ENCODE results near the gene GPR161. TPM values are rescaled to one million over a fixed set of nuclear protein-coding genes. Genes with fewer than 3 reads are reported as not detected.

The GPR161 gene
- total and polyA plus RNA-seq, 2 experiments from 2014 or later = 7.9 to 11.6 TPM

DNA sequence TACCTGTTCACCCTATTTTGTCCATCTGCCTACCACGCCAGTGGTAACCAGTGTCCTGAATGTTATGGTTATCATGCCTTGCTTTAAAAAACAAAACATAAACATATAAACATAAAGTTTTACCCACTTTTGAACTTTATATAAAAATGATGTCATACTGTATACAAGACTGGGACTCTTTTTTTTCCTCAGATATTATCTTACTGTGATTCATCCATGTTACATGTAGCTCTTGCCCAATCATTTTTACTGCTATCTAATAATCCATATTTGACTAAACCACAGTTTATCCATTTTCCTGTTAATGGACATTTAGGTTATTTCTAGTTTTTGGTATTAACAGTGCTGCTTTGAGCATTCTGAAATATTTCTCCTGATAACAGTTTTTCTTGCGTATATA, 78.8 kb downstream of the GPR161 start:
- H3K27ac ChIP-seq (ENCODE audit: low read depth) = no peak overlapping the region
- no peaks in the 10 kb centered on the region for H3K36me3 ChIP-seq (ENCODE audit: insufficient read depth)
- ATAC-seq (no peak), DNase-seq (ENCODE audit: low spot score) (no peak)
- no peak overlapping the region for H3K4me3 ChIP-seq
- no peaks in the 10 kb centered on the region for H3F3A ChIP-seq (replicated peaks; ENCODE audit: low read depth)
- Mint-ChIP-seq H3K36me3 (ENCODE audit: low read depth) (peaks cover 4% of the 10 kb centered on the region; the same call in 1 of the 3 replicates), H3K27ac (no peak overlapping the region), H3K9me3 (0 out of 3 replicates have a peak, but pooled peaks cover 4% of the 10 kb centered on the region), H3K4me3 (no peak overlapping the region), H3K27me3 (ENCODE audit: insufficient read depth, low read depth, poor library complexity) (no peaks in the 10 kb centered on the region), H3K4me1 (no peaks in the 10 kb centered on the region)
- 0 out of 2 replicates have a peak, but pooled peaks cover 3% of the 10 kb centered on the region for H4K20me1 ChIP-seq (replicated peaks; ENCODE audit: insufficient read depth)
- H3K9me2 ChIP-seq (ENCODE audit: insufficient read depth) = no peaks in the 10 kb centered on the region
- H3K79me2 ChIP-seq (replicated peaks; ENCODE audit: insufficient read depth) = no peaks in the 10 kb centered on the region
- no peak overlapping the region for H3K4me2 ChIP-seq
- no peak overlapping the region for H2AFZ ChIP-seq
- no peaks in the 10 kb centered on the region for H3K27me3 ChIP-seq (ENCODE audit: insufficient read depth)
- TF ChIP-seq ZNF114 (CRISPR knock-in tag; IDR thresholded peaks at IDR 0.05) (no peak), POLR2AphosphoS5 (IDR thresholded peaks at IDR 0.05; ENCODE audit: low read depth) (no peak), EZH2phosphoT487 (IDR thresholded peaks at IDR 0.05; ENCODE audit: unreplicated experiment) (no peak)
- TF ChIP-seq, protein P1, sequence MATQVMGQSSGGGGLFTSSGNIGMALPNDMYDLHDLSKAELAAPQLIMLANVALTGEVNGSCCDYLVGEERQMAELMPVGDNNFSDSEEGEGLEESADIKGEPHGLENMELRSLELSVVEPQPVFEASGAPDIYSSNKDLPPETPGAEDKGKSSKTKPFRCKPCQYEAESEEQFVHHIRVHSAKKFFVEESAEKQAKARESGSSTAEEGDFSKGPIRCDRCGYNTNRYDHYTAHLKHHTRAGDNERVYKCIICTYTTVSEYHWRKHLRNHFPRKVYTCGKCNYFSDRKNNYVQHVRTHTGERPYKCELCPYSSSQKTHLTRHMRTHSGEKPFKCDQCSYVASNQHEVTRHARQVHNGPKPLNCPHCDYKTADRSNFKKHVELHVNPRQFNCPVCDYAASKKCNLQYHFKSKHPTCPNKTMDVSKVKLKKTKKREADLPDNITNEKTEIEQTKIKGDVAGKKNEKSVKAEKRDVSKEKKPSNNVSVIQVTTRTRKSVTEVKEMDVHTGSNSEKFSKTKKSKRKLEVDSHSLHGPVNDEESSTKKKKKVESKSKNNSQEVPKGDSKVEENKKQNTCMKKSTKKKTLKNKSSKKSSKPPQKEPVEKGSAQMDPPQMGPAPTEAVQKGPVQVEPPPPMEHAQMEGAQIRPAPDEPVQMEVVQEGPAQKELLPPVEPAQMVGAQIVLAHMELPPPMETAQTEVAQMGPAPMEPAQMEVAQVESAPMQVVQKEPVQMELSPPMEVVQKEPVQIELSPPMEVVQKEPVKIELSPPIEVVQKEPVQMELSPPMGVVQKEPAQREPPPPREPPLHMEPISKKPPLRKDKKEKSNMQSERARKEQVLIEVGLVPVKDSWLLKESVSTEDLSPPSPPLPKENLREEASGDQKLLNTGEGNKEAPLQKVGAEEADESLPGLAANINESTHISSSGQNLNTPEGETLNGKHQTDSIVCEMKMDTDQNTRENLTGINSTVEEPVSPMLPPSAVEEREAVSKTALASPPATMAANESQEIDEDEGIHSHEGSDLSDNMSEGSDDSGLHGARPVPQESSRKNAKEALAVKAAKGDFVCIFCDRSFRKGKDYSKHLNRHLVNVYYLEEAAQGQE (IDR thresholded peaks at IDR 0.05; ENCODE audit: unreplicated experiment) = no peak
- TF ChIP-seq, protein P2, sequence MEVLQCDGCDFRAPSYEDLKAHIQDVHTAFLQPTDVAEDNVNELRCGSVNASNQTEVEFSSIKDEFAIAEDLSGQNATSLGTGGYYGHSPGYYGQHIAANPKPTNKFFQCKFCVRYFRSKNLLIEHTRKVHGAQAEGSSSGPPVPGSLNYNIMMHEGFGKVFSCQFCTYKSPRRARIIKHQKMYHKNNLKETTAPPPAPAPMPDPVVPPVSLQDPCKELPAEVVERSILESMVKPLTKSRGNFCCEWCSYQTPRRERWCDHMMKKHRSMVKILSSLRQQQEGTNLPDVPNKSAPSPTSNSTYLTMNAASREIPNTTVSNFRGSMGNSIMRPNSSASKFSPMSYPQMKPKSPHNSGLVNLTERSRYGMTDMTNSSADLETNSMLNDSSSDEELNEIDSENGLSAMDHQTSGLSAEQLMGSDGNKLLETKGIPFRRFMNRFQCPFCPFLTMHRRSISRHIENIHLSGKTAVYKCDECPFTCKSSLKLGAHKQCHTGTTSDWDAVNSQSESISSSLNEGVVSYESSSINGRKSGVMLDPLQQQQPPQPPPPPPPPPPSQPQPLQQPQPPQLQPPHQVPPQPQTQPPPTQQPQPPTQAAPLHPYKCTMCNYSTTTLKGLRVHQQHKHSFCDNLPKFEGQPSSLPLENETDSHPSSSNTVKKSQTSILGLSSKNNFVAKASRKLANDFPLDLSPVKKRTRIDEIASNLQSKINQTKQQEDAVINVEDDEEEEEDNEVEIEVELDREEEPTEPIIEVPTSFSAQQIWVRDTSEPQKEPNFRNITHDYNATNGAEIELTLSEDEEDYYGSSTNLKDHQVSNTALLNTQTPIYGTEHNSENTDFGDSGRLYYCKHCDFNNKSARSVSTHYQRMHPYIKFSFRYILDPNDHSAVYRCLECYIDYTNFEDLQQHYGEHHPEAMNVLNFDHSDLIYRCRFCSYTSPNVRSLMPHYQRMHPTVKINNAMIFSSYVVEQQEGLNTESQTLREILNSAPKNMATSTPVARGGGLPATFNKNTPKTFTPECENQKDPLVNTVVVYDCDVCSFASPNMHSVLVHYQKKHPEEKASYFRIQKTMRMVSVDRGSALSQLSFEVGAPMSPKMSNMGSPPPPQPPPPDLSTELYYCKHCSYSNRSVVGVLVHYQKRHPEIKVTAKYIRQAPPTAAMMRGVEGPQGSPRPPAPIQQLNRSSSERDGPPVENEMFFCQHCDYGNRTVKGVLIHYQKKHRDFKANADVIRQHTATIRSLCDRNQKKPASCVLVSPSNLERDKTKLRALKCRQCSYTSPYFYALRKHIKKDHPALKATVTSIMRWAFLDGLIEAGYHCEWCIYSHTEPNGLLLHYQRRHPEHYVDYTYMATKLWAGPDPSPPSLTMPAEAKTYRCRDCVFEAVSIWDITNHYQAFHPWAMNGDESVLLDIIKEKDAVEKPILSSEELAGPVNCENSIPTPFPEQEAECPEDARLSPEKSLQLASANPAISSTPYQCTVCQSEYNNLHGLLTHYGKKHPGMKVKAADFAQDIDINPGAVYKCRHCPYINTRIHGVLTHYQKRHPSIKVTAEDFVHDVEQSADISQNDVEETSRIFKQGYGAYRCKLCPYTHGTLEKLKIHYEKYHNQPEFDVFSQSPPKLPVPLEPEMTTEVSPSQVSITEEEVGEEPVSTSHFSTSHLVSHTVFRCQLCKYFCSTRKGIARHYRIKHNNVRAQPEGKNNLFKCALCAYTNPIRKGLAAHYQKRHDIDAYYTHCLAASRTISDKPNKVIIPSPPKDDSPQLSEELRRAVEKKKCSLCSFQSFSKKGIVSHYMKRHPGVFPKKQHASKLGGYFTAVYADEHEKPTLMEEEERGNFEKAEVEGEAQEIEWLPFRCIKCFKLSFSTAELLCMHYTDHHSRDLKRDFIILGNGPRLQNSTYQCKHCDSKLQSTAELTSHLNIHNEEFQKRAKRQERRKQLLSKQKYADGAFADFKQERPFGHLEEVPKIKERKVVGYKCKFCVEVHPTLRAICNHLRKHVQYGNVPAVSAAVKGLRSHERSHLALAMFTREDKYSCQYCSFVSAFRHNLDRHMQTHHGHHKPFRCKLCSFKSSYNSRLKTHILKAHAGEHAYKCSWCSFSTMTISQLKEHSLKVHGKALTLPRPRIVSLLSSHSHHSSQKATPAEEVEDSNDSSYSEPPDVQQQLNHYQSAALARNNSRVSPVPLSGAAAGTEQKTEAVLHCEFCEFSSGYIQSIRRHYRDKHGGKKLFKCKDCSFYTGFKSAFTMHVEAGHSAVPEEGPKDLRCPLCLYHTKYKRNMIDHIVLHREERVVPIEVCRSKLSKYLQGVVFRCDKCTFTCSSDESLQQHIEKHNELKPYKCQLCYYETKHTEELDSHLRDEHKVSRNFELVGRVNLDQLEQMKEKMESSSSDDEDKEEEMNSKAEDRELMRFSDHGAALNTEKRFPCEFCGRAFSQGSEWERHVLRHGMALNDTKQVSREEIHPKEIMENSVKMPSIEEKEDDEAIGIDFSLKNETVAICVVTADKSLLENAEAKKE (CRISPR knock-in tag; IDR thresholded peaks at IDR 0.05) = no peak
- TF ChIP-seq, protein P3, sequence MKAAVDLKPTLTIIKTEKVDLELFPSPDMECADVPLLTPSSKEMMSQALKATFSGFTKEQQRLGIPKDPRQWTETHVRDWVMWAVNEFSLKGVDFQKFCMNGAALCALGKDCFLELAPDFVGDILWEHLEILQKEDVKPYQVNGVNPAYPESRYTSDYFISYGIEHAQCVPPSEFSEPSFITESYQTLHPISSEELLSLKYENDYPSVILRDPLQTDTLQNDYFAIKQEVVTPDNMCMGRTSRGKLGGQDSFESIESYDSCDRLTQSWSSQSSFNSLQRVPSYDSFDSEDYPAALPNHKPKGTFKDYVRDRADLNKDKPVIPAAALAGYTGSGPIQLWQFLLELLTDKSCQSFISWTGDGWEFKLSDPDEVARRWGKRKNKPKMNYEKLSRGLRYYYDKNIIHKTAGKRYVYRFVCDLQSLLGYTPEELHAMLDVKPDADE (IDR thresholded peaks at IDR 0.05) = no peak
- no peaks in the 10 kb centered on the region for H3K4me1 ChIP-seq (ENCODE audit: insufficient read depth)
